ENCODE measurements around the gene PSME3.

Gene PSME3

GRCh38 chr17:42833767-42834422, 698 bp downstream of the PSME3 start:
- TF ChIP-seq GATA3 (IDR thresholded peaks at IDR 0.05; ENCODE audit: low read depth, low read length) = no peak

GRCh38 chr17:42835732-42836131, 2.5 kb downstream of the PSME3 start:
- no peak for TF ChIP-seq GATA3 (IDR thresholded peaks at IDR 0.05; ENCODE audit: low read depth, low read length)
- TF ChIP-seq GATA2 (IDR thresholded peaks at IDR 0.05; ENCODE audit: low read depth, low read length) = no peak

- TF ChIP-seq GATA3 (IDR thresholded peaks at IDR 0.05; ENCODE audit: low read depth, low read length) = no peak
- no peak for TF ChIP-seq GATA2 (IDR thresholded peaks at IDR 0.05; ENCODE audit: low read depth, low read length)
Measured at GRCh38 chr17:42841975-42842685, 8.9 kb downstream of the PSME3 start.

GRCh38 chr17:42843358-42843934, 10.2 kb downstream of the PSME3 start:
- TF ChIP-seq GATA2 (IDR thresholded peaks at IDR 0.05; ENCODE audit: low read depth, low read length) (no peak), GATA3 (IDR thresholded peaks at IDR 0.05; ENCODE audit: low read depth, low read length) (no peak)

- no peak for TF ChIP-seq GATA2 (IDR thresholded peaks at IDR 0.05; ENCODE audit: low read depth, low read length)
- TF ChIP-seq GATA3 (IDR thresholded peaks at IDR 0.05; ENCODE audit: low read depth, low read length) = no peak
Measured at GRCh38 chr17:42844271-42844670, 11.1 kb downstream of the PSME3 start, which contains the start of gene AOC2. Gene AOC2 (plus strand): TSS chr17:42844580. CDS start chr17:42844627, 47 bp downstream.

- TF ChIP-seq GATA3 (IDR thresholded peaks at IDR 0.05; ENCODE audit: low read depth, low read length) = no peak
- TF ChIP-seq GATA2 (IDR thresholded peaks at IDR 0.05; ENCODE audit: low read depth, low read length) = no peak
Measured at GRCh38 chr17:42844761-42845555, 11.8 kb downstream of the PSME3 start.

GRCh38 chr17:42845556-42845917, 12.3 kb downstream of the PSME3 start:
- TF ChIP-seq GATA2 (IDR thresholded peaks at IDR 0.05; ENCODE audit: low read depth, low read length) = no peak
- no peak for TF ChIP-seq GATA3 (IDR thresholded peaks at IDR 0.05; ENCODE audit: low read depth, low read length)

GRCh38 chr17:42845918-42846593, 12.9 kb downstream of the PSME3 start:
- TF ChIP-seq GATA3 (IDR thresholded peaks at IDR 0.05; ENCODE audit: low read depth, low read length) = no peak
- TF ChIP-seq GATA2 (IDR thresholded peaks at IDR 0.05; ENCODE audit: low read depth, low read length) = no peak

- TF ChIP-seq GATA3 (IDR thresholded peaks at IDR 0.05; ENCODE audit: low read depth, low read length) (no peak), GATA2 (IDR thresholded peaks at IDR 0.05; ENCODE audit: low read depth, low read length) (no peak)
Measured at GRCh38 chr17:42846594-42847280, 13.5 kb downstream of the PSME3 start.

DNA sequence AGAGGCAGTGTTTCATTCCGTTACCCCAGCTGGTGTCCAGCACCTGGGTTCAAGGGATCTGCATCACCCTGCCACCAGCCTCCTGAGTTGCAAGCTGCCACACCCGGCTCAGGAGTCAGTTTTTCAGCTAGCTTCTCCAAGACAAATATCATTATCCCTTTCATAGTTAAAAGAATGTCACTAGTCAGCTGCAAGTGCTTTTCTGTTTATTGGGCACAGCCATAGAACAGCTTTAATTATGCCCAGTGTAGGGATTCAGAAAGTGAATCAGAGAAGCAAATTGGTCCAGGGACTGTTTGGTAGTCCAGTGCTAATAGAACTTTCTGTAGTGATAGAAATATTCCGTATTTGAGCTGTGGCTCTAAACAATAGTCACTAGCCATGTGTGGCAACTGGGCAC, 14.9 kb downstream of the PSME3 start:
- TF ChIP-seq GATA3 (IDR thresholded peaks at IDR 0.05; ENCODE audit: low read depth, low read length) = no peak

GRCh38 chr17:42849031-42849430, 15.8 kb downstream of the PSME3 start:
- TF ChIP-seq GATA2 (IDR thresholded peaks at IDR 0.05; ENCODE audit: low read depth, low read length) = no peak
- no peak for TF ChIP-seq GATA3 (IDR thresholded peaks at IDR 0.05; ENCODE audit: low read depth, low read length)

GRCh38 chr17:42849451-42850181, 16.4 kb downstream of the PSME3 start:
- no peak for TF ChIP-seq GATA2 (IDR thresholded peaks at IDR 0.05; ENCODE audit: low read depth, low read length)
- no peak for TF ChIP-seq GATA3 (IDR thresholded peaks at IDR 0.05; ENCODE audit: low read depth, low read length)

GRCh38 chr17:42850954-42851353, 17.8 kb downstream of the PSME3 start, which contains the start of gene AOC3:
Gene AOC3 (plus strand): TSS chr17:42851199. CDS start chr17:42851344, 145 bp downstream.
- TF ChIP-seq GATA2 (IDR thresholded peaks at IDR 0.05; ENCODE audit: low read depth, low read length) (no peak), GATA3 (IDR thresholded peaks at IDR 0.05; ENCODE audit: low read depth, low read length) (no peak)
